NCI-H446 (cell line): ENCODE data around the gene UBE2J2.

Experiments used
- DNase-seq, 2 experiments: peaks; one replicate each; lab custom pipeline; 2025; lab: John Stamatoyannopoulos, UW

The UBE2J2 gene

DNA sequence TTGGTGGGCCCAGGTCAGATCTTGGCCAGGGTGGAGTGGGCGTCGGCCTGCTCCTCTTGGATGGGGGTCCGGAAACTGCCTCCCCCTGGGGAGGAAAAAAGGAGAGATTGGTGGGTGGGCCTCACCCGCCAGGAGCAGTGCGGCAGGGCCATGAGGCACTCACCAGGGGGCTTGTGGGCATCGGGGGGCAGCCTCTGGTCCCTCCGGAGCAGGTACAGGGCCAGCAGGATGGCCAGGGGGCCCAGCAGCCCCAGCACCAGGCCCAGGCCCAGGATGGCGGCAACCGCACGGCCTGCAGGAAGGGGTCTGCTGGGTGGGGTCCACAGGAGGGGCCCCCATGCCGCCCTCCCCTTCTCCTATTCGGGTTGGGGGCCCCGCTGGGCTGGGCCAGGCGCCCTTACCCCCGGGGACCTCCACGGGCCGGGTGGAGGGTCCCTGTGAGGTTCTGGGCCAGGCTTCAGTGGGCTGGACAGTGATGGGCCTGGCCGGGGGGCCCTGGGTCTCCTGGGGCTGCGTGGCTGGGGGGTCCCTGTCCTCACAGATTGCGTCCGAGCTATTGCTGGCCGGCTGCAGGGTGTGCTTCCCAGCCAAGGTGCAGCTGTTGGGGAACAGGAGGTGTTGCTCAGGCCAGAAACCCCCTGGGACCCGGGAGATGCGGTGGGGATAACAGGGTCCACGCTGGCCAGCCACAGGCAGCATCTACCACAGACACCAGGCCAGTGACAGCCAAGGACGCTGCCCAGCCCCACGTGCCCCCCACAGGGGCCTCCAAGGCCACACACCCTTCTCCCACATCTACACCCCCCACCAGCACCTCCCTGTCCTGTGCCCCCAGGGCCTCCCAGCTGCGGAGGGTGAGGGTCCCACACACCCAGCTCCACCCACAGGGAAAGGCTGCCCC, 61.9 kb downstream of the UBE2J2 start:
- DNase-seq = no peak

DNA sequence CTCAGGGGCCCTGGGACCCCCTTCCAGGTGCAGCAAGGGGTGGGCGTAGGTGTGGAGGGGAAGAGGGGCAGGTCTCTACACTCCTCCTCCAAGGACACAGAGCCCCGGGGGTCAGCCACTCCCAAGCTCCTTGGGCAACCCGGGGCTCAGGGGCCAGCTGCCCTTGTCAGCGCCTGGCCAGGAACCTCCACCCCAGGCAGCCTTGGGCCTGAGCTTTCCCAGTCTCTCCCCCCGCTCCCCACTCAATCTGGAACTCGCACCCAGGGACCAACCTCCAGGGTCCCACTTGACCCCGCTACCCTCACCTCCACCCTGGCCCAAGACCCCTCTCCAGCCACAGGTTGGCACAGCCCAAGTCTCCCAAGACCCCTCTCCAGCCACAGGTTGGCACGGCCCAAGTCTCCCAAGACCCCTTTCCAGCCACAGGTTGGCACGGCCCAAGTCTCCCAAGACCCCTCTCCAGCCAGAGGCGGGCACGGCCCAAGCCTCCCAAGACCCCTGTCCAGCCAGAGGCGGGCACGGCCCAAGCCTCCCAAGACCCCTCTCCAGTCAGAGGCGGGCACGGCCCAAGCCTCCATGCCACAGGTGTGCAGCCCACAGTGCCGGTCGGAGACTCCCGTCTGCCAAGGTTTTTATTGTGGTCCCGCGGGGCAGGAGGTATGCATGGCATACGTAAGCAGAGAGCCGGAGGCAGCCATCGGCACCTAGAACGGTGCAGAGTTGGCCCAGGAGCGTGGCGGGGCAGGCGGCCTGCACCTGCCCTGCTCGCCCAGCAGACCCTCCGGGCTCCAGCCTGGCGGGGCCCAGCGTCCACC, 62.7 kb downstream of the UBE2J2 start:
- DNase-seq = no peak

DNA sequence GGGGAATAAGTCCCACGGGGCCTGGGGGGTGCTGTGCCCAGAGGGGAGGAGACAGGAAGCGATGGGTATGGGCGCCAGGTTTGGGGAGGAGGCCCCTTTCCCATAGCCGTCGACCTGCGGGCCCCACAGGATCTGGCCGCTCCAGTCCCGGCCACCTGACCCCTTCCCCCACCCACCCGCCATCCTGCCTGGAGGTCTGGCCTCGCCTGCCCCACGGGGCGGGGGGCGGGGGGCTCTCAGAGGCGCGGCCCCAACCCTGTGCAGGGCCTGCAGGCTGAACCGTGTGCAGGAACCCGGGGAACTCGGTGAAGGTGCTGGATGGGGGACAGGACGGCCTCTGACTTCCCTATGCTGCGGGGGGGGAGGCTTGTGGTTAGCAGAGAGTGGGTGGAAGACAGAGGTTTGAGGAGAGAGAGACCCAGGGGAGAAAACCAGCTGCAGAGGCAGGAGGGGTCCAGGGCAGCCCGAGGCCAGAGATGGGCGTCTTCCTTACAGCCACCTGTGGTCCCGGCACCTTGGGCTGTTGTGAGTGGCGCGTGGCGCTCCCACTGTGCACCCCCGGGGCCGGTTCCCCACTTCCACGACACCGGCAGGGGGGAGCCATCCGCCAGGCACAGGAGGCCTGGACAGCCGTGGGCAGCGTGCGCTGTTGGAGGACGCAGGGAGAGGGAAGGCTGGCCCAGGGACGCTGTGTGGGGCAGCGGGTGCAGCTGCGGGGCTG, 64.8 kb downstream of the UBE2J2 start:
- no peak for DNase-seq

DNA sequence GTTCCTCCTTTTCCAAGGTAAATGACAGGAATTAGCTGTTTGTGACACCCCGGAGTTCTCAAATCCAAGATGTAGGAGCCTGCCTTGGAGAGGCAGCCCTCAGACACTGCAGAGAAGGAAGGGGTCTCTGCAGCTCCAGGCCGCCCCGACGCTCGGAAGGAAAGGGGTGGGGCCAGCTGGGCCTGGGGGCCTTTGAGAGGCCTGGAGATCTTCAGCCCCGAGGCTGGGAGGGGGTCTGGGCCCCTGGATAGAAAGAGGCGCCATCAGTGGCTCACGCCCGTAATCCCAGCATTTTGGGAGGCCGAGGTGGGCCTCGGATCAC, 66.1 kb downstream of the UBE2J2 start:
- no peak for DNase-seq

DNA sequence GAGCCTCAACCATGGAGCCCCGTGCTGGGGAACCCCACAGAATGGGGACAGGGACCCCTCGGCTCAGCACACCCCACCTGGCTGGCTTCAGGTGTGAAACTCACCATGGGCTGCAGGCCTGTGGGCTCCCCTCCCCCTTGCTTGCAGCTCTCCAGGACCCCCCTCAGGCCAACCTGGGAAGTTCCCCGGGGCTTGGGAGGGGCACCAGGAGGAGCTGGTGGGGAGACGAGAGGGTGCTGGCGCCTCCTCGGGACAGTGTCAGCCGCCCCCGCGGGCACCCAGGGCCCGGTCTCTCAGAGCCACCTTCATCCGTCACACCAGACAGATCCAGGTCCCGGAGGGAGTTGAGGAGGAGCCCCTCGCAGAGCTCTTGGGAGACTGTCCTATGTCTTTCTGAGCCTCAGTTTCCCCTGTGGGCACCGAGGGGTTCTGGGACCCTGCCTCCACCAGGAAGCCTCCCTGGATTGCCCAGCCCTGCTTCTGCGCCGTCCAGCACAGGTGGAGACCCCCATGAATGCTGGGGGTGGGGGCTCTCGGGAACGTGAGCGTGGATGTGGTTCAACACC, 66.6 kb downstream of the UBE2J2 start:
- no peak for DNase-seq

DNA sequence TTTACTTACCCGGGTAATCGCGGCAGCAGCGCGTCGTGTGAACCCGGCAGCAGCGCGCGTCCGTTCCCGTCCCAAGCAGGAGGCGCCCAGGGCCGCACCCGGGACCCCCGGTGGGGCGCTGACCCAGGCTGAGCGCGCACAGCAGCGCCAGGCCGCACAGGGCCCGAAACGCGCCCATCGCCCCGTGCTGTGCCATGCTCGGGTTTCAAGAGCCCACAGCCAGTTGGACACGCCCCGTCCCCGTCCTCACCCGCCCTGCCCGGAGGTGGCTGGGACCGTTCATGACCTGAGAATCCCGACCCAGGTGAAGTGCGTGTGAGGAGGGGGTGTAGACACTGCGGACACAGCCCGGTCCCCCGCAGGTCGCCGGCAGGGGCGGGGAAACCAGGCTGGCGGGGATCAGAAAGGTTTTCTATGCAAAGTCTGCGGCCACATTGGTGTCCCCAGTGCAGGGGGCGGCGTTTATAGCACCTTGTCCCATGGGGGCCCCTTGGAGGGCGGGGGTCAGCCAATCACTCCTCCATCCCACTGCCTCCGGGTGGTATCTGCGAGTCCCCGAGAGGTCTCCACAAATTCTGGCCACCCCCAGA, 67.2 kb downstream of the UBE2J2 start, which contains the start of gene TNFRSF18:
TNFRSF18 (minus strand) TSS at position 217 of the 590 bp plus-strand sequence; CDS start at position 196, 21 bp downstream.
- DNase-seq = no peak

DNA sequence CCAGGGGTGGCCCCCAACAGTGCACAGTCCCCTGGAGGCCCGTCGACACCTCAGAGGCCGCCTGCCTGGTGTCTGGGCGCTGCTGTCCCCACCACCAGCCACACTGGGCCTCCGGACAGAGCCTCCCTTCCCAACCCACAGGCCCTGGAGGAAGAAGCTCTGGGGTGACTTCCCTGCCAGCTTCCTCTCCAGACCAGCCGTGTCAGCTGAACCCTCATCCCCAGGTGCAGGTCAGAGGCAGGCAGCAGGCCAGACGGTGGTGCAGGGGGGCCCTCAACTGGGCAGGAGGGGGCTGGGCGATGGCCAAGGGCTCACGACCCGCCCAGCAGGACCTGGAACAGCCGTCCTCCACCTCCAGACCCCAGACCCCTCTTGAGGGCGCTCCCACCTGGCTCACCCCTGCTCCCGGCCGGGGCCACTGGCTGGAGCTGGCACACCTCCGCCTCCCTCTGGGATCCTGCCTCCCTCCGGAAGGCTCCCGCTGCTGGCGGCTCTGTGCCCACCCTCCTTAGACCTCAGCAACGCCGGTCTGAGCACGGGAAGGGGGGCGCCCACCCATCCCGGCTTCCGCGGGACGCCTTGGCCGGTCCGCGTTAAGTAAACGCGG, 67.8 kb downstream of the UBE2J2 start:
- DNase-seq = no peak

DNA sequence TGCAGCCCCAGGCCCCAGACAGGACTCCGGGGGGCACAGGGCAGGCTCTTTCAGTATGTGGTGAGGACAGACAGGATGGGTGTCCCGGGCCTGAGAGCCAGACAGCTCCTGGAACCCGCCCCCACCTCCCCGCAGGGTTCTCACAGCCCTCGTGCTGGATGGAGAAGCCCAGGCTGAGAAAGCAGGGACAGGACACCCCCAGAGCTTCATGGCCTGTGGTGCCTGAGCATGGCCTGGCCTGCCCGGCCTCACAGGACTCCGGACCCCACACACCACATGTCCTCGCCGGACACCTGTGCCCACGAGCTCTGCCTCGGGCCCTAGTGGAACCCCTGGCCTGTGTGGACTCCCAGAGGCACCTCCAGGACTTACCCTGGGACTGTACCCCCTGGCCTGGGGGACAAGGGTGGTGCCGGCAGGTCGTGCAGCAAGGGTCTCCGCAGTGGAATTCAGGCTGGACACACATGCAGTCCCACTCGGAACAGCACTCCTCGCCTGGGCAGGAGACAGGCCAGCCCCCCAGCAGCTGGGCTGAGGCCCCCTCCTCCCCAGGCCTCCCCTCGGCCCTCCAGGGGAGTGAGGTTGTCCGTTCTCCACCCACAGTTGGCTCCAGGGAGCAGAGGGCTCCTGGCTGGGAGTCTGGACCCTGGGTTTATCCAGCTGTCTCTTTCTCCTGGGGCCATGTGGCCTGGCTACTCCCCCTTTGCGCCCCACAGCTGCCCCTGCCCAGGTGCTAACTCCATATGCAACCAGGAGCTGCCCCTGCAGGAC, 68.5 kb downstream of the UBE2J2 start:
- DNase-seq = no peak

DNA sequence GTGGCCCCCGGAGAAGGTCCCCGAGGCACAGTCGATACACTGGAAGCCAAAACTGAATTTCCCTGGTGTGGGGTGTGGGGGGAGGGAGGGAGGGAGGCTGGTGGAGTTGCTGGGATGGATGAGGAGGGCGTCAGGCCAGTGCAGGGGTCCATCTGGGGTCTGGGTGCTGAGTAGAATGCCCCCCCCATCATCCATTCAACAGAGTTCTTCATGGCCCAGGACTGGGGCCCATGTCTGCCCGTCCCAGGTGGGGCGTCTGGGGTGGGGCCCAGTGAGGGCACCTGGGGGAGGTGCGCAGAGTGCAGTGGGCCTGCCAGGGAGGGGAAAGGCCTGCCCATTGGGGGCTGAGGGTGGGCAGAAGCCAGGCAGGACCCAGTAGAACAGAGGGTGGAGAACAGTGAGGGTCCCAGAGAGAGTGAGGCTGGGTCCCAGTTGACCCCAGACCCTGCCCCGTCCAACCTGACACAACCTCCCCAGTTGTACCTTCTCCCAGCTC, 69.2 kb downstream of the UBE2J2 start:
- DNase-seq = no peak
